HG03045 (cell line): Measurements from ENCODE around the gene ATXN1.

Experiments
- ATAC-seq: cut with Tn5 transposase; IDR thresholded peaks from one replicate; pipeline ENCODE4 v1.9.1; 2021; ENCODE audit warnings: mild to moderate bottlenecking, moderate library complexity; ENCODE audit not compliant: unreplicated experiment

Gene ATXN1

GRCh38 chr6:16254535-16254934, 506.7 kb downstream of the ATXN1 start:
- no peak for ATAC-seq

- no peak for ATAC-seq
Observed at GRCh38 chr6:16253399-16254144, 507.7 kb downstream of the ATXN1 start.

- ATAC-seq, result no peak
Observed at GRCh38 chr6:16252686-16253299, 508.5 kb downstream of the ATXN1 start.

- ATAC-seq, result no peak
Observed at GRCh38 chr6:16251706-16252105, 509.6 kb downstream of the ATXN1 start.

- ATAC-seq, result no peak
Observed at GRCh38 chr6:16249971-16250370, 511.3 kb downstream of the ATXN1 start.
